Activated CD4-positive, alpha-beta memory T cell treated with anti-CD3 and anti-CD28 coated beads for 36 hours (primary cell): ENCODE measurements around the gene WTAP. TPM values are rescaled to one million over a fixed set of nuclear protein-coding genes. Genes with fewer than 3 reads are reported as not detected.
"Not testable (repeated sequence)": the region's sequence is repeated elsewhere in the genome, so short reads cannot be mapped to it uniquely, and the experiment has no call there.

ENCODE experiments used
- CTCF ChIA-PET: fragments of 350-600 bp; sonication (Branson Sonifier 250); formaldehyde crosslinking; loops from one replicate; lab custom pipeline; 2021; ENCODE audit warnings: antibody characterized with exemption, inconsistent platforms; lab: Charles Lee
- POLR2A ChIA-PET: fragments of 350-600 bp; sonication (Branson Sonifier 250); formaldehyde crosslinking; loops from one replicate; lab custom pipeline; 2021; ENCODE audit warnings: antibody characterized with exemption; lab: Charles Lee
- DNase-seq: peaks from one replicate; pipeline ENCODE4 v3.0.0-alpha.2; 2020
- H3K27ac Mint-ChIP-seq: one replicate; pipeline ENCODE4 v1.8.0; 2021; ENCODE audit warnings: mixed read lengths
- H3K27me3 Mint-ChIP-seq: one replicate; pipeline ENCODE4 v1.8.0; 2021; ENCODE audit warnings: mixed read lengths
- H3K36me3 Mint-ChIP-seq: one replicate; pipeline ENCODE4 v1.8.0; 2021; ENCODE audit warnings: mixed read lengths
- H3K4me1 Mint-ChIP-seq: one replicate; pipeline ENCODE4 v1.8.0; 2021; ENCODE audit warnings: low read depth, mixed read lengths
- H3K4me3 Mint-ChIP-seq: one replicate; pipeline ENCODE4 v1.8.0; 2021; ENCODE audit warnings: mild to moderate bottlenecking, mixed read lengths
- H3K9me3 Mint-ChIP-seq: one replicate; pipeline ENCODE4 v1.8.0; 2021; ENCODE audit warnings: mixed read lengths
- intact Hi-C: fragments of 100-400 bp; cut with micrococcal nuclease; formaldehyde crosslinking; loops from one replicate; pipeline ENCODE4 v1.15.1; 2023
- total RNA-seq, 2 experiments: library from RNA; stranded (reverse); gene quantifications; one replicate each; pipeline ENCODE4 v1.2.3, GENCODE V29; 2021

Gene WTAP
- total RNA-seq, 2 experiments from 2014 or later: 87.6 to 90.2 TPM

DNA sequence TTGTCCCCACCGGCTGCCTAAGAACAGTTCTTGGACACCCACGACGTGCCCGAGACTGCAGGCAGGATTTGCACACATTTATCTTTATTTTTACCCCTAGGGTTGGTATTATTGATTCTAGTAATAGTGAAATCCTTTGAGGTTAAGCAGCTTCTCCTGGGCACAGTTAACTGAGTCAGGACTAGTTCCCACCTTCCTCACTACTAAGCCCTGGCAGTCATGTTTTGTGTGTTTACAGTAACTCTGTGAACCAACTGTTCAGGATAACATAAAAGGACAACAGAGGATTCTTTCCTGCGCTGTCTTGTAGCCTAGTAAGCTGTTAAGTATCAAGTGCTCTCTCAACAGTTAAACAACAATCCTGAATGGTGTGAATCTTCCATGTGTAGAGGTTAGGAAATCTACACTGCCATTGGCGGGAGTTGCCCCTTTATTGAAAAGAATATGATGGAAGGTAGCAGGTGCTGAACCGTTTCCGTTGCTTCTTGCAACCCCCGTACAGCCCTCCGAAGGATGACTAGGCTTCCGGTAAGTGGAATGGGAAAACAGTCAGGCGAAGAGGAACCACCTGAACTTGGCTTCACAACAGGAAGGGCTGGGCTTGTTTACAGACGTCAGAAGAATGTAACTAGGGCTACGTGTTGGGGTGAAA, 33.3 kb upstream of the WTAP start:
- Mint-ChIP-seq H3K36me3 (peaks cover 13% of the 10 kb centered on the region), H3K4me3 (peak overlapping the region; percentile 91), H3K4me1 (peaks cover 31% of the 10 kb centered on the region), H3K27me3 (no peaks in the 10 kb centered on the region), H3K9me3 (no peaks in the 10 kb centered on the region), H3K27ac (peak overlapping the region; percentile 91)
- POLR2A ChIA-PET: interaction anchor here (1.0 to 5.2 kb wide), 7 partner anchors 12 to 237 kb away, joined by 3 to 55 read pairs (median 6); partner anchors contain the start of genes MRPL18, TCP1 and WTAP
- DNase-seq: peak; percentile 64
- CTCF ChIA-PET: interaction anchor here (1.0 kb wide), 1 partner anchor 27 kb away, joined by 4 read pairs; no protein-coding TSS in a partner anchor
- intact Hi-C loops: loop anchor here (1.0 to 5.0 kb wide), 4 partner anchors 95 to 768 kb away; partner anchors contain the start of gene TCP1

DNA sequence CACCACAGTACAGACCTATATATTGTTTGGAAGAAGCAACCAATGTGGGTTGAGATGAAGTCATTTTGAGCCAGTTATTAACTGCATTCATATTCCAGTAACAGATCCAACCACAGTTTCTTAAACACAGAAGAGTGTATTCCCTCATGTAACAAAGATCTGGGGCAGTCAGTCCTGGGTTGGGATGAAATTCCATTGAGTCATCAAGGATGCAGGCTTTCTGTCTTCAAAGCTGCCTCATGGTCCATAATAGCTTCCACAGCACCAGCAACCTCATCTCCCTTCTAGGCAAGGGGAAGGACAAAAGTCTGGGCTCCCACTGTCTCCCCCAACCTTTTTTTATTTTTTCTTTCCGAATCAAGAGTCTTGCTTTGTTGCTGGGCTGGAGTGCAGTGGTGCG, 31.3 kb upstream of the WTAP start:
- intact Hi-C loops: no loop called here
- ChIA-PET POLR2A (interaction anchor here (1.0 kb wide), 1 partner anchor 13 kb away, joined by 3 read pairs; no protein-coding TSS in a partner anchor), CTCF (no interaction called here)
- DNase-seq: no peak
- Mint-ChIP-seq H3K9me3 (no peaks in the 10 kb centered on the region), H3K27me3 (no peaks in the 10 kb centered on the region), H3K4me3 (no peak overlapping the region), H3K36me3 (peaks cover 8% of the 10 kb centered on the region), H3K4me1 (peaks cover 28% of the 10 kb centered on the region), H3K27ac (no peak overlapping the region)

DNA sequence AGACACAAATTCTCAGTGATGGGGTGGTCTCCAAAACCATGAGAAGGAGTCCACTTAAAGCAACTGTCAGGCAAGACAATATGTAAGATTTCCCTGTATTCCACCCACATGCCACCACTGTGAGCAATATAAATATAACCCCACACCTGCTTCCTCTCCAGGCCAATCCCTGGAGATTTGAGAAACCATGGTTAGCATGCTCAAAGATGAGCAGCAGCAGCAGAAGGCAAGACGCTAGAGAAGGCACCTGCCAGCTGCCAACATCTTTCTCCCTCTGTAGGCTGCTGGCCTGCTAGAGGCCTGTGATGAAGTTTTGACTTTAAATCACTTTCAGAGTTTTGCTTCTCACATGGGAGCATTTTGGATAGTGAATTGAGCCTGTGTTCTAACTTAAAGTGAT, 26.3 kb upstream of the WTAP start:
- Mint-ChIP-seq H3K4me3 (no peak overlapping the region), H3K27me3 (no peaks in the 10 kb centered on the region), H3K27ac (no peak overlapping the region), H3K36me3 (peaks cover 4% of the 10 kb centered on the region), H3K9me3 (no peaks in the 10 kb centered on the region), H3K4me1 (peaks cover 11% of the 10 kb centered on the region)
- intact Hi-C loops: no loop called here
- no peak for DNase-seq
- POLR2A ChIA-PET: no interaction called here
- CTCF ChIA-PET: interaction anchor here (1.2 to 1.3 kb wide), 2 partner anchors 12 to 19 kb away, joined by 3 to 4 read pairs; no protein-coding TSS in a partner anchor

DNA sequence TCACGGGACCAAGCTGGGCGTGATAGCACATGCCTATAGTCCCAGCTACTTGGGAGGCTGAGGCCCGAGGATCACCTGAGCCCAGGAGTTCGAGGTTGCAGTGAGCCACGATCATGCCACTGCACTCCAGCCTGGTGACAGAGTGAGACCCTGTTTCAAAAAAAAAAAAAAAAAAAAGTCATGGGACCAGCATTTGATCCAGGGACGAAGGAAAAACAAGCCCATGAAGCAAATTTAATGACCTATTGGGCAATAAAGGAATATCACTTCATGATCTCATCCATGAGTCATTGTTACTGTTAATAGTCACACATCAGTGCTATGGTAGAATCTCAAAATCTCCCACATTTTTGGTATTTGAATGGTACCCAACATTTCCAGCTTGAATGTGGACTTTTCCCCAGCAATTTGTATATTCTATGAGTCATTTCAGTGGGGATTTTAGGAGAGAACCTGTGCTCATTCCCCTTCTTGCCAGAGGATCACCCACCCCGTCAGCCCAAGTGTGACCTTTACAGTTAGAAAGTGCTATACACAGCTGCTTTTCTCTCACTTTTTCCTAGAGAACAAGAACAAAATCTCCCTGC, 25.8 kb upstream of the WTAP start:
- H3K27me3 Mint-ChIP-seq: no peaks in the 10 kb centered on the region
- no peak for DNase-seq
- peak overlapping the region; percentile 40 for H3K4me3 Mint-ChIP-seq
- H3K36me3 Mint-ChIP-seq: peaks cover 4% of the 10 kb centered on the region
- peak overlapping the region; percentile 57 for H3K27ac Mint-ChIP-seq
- H3K4me1 Mint-ChIP-seq: peaks cover 11% of the 10 kb centered on the region
- POLR2A ChIA-PET: interaction anchor here (0.6 to 0.8 kb wide), 2 partner anchors 24 to 744 kb away, joined by 3 to 4 read pairs; no protein-coding TSS in a partner anchor
- H3K9me3 Mint-ChIP-seq: no peaks in the 10 kb centered on the region
- intact Hi-C loops: no loop called here
- CTCF ChIA-PET: no interaction called here

DNA sequence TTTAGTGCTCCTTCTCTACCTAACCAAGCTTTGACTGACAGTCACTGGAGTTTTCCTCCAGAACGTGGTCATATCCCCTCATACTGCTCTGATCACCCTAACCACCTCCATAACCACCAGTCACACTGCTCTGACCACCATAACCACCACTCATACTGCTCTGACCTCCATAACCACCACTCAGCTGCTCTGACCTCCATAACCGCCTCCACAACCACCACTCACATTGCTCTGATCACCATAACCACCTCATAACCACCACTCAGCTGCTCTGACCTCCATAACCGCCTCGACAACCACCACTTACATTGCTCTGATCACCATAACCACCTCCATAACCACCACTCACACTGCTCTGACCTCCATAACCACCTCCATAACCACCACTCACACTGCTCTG, 16.7 kb upstream of the WTAP start:
- H3K36me3 Mint-ChIP-seq, POLR2A ChIA-PET, DNase-seq, H3K9me3 Mint-ChIP-seq, H3K4me1 Mint-ChIP-seq, H3K27me3 Mint-ChIP-seq, H3K27ac Mint-ChIP-seq, intact Hi-C loops, H3K4me3 Mint-ChIP-seq: not testable (repeated sequence)
- CTCF ChIA-PET: interaction anchor here (0.7 to 0.9 kb wide), 2 partner anchors 8 to 19 kb away, joined by 3 read pairs; no protein-coding TSS in a partner anchor

DNA sequence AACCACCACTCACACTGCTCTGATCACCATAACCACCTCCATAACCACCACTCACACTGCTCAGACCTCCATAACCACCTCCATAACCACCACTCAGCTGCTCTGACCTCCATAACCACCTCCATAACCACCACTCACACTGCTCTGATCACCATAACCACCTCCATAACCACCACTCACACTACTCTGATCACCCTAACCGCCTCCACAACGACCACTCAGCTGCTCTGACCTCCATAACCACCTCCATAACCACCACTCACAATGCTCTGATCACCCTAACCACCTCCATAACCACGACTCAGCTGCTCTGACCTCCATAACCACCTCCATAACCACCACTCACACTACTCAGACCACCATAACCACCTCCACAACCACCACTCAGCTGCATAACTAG, 14.9 kb upstream of the WTAP start:
- H3K36me3 Mint-ChIP-seq, DNase-seq, H3K4me3 Mint-ChIP-seq, H3K27ac Mint-ChIP-seq, intact Hi-C loops, H3K9me3 Mint-ChIP-seq, H3K27me3 Mint-ChIP-seq: not testable (repeated sequence)
- POLR2A ChIA-PET: interaction anchor here (0.9 kb wide), 1 partner anchor 19 kb away, joined by 3 read pairs; no protein-coding TSS in a partner anchor
- H3K4me1 Mint-ChIP-seq: peaks cover 11% of the 10 kb centered on the region
- CTCF ChIA-PET: interaction anchor here (0.6 kb wide), 1 partner anchor 799 kb away, joined by 4 read pairs; no protein-coding TSS in a partner anchor

DNA sequence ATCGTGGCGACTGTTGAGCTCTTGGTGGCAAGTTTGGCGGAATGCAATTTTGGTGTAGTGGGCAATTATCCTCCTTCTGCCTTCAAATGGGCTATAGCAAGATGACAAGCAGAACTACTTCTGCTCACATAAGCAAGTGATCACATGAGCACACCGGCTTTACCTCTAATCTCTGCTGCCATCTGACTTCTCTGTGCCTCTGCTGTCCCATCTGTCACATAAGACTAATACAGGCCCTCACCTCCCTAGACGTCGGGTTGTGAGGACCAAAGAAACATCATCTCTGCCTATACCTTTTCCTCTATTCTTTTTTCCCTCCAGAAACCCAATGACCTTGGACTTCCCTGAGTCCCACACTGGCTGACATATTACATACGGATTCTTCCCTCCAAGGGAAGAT, 13.3 kb upstream of the WTAP start:
- intact Hi-C loops: no loop called here
- no peaks in the 10 kb centered on the region for H3K27me3 Mint-ChIP-seq
- no peak overlapping the region for H3K27ac Mint-ChIP-seq
- DNase-seq: no peak
- H3K36me3 Mint-ChIP-seq: no peaks in the 10 kb centered on the region
- peaks cover 11% of the 10 kb centered on the region for H3K4me1 Mint-ChIP-seq
- ChIA-PET CTCF (no interaction called here), POLR2A (interaction anchor here (1.0 kb wide), 1 partner anchor 9 kb away, joined by 3 read pairs; no protein-coding TSS in a partner anchor)
- no peaks in the 10 kb centered on the region for H3K9me3 Mint-ChIP-seq
- no peak overlapping the region for H3K4me3 Mint-ChIP-seq

DNA sequence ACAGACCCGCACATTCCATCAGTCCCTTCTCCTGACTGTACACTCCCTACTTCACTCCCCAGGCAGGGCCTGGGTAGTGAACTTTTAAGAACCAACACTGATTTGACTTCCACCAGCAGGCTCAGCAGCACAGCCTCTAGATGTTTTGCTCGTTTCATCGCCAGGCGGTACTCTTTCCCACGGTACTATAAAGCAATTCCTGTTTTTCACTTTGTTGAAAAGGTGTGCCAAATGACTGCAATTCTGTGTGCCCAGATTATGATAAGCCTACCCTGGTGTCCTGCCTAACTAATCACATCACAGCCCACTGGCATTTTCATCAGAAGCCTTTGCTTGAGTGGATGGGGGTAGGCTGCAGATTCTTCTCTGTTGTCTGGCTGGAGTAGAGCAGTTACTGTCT, 12.9 kb upstream of the WTAP start:
- H3K27ac Mint-ChIP-seq: no peak overlapping the region
- DNase-seq: no peak
- intact Hi-C loops: no loop called here
- no peak overlapping the region for H3K4me3 Mint-ChIP-seq
- no peaks in the 10 kb centered on the region for H3K27me3 Mint-ChIP-seq
- no peaks in the 10 kb centered on the region for H3K36me3 Mint-ChIP-seq
- no peaks in the 10 kb centered on the region for H3K9me3 Mint-ChIP-seq
- ChIA-PET CTCF (no interaction called here), POLR2A (interaction anchor here (1.0 kb wide), 1 partner anchor 9 kb away, joined by 3 read pairs; no protein-coding TSS in a partner anchor)
- peaks cover 11% of the 10 kb centered on the region for H3K4me1 Mint-ChIP-seq

DNA sequence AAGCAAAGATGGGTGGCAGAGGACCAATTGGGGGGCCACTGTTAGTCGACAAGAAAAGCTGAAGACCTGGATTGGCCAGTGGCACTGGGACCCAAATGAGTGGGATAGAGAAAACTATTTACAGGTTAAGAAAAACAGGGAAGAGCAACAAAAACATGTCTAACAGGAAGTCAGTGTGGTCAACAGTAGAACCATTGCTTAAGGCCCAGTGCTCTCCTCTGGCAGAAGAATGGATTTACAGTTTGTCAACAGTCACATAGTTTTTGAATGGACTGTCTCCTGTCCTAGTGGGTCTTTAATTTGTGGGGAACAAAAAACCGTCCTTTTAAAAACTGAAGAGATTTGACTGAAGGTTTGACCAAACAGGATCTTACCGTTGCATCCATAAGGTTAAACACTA, 12.1 kb upstream of the WTAP start:
- no peak for DNase-seq
- H3K27me3 Mint-ChIP-seq: no peaks in the 10 kb centered on the region
- ChIA-PET CTCF (no interaction called here), POLR2A (no interaction called here)
- H3K9me3 Mint-ChIP-seq: no peaks in the 10 kb centered on the region
- no peak overlapping the region for H3K27ac Mint-ChIP-seq
- intact Hi-C loops: no loop called here
- no peak overlapping the region for H3K4me3 Mint-ChIP-seq
- H3K4me1 Mint-ChIP-seq: peaks cover 11% of the 10 kb centered on the region
- no peaks in the 10 kb centered on the region for H3K36me3 Mint-ChIP-seq

DNA sequence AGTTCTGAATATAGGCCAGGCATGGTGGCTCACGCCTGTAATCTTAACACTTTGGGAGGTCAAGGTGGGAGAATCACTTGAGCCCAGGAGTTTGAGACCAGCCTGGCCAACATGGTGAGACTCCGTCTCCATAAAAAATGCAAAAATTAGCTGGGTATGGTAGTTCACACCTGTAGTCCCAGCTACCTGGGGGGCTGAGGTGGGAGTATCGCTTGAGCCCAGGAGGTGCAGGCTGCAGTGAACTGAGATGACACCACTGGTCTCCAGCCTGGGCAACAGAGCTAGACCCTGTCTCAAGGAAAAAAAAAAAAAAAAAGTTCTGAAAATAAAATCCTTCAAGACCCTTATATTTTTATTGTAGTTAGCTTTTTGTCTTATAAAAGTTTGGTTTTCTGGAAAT, 11.7 kb upstream of the WTAP start:
- H3K9me3 Mint-ChIP-seq: no peaks in the 10 kb centered on the region
- CTCF ChIA-PET: no interaction called here
- H3K4me3 Mint-ChIP-seq: no peak overlapping the region
- intact Hi-C loops: no loop called here
- H3K27me3 Mint-ChIP-seq: no peaks in the 10 kb centered on the region
- no peak overlapping the region for H3K27ac Mint-ChIP-seq
- DNase-seq: no peak
- peaks cover 11% of the 10 kb centered on the region for H3K4me1 Mint-ChIP-seq
- POLR2A ChIA-PET: no interaction called here
- H3K36me3 Mint-ChIP-seq: no peaks in the 10 kb centered on the region

DNA sequence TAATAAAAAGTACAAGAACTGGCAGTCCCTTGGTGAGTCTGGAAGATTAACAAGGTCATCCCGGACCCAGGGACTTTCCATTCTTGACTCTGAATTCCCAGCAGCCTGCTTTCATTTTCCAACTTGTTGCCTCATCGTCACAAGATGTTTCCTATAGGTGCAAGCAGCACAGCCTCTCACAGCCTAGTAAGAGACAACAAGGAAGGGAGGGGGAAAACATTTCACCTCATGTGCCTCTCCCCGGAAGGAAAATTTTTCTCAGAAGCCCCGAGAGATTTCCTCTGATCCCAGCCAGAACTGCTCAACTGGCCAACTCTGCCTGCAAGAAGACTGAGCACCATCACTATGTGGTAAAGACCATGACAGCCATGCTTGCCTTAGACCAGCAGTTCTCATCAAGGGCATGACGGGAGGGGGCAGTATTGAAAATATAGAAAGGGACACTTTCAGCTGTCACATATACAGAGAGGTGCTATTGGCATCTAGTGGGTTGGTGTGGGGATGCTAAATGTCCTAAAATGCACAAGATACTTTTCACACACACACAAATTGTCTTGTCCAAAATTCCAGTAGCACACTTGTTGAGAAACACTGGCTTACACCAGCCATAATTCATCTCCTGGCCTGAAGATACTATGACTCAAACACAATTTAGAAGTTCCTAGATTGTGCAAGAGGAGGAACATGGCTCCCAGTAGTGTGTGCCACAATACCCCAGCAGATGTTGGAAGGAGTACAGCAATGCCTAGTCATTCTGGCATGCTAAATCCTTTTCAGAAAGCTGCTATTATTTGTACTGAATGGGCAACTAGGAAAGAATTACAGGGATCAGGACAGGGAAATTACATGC, 10.8 kb upstream of the WTAP start:
- DNase-seq: no peak
- Mint-ChIP-seq H3K4me1 (peaks cover 11% of the 10 kb centered on the region), H3K27me3 (no peaks in the 10 kb centered on the region), H3K36me3 (no peaks in the 10 kb centered on the region), H3K4me3 (no peak overlapping the region), H3K27ac (no peak overlapping the region), H3K9me3 (no peaks in the 10 kb centered on the region)
- intact Hi-C loops: no loop called here
- ChIA-PET CTCF (interaction anchor here (1.0 kb wide), 1 partner anchor 25 kb away, joined by 3 read pairs; no protein-coding TSS in a partner anchor), POLR2A (no interaction called here)
